ENCODE results near the gene IL17RA.

Gene IL17RA

GRCh38 chr22:17158568-17159503 lies 74.0 kb downstream of the IL17RA start, which contains the start of gene HDHD5:
HDHD5 (minus strand) TSS chr22:17159277; CDS start chr22:17159251, 26 bp downstream.
- peak; percentile 50 to 87 for DNase-seq

- DNase-seq: peak in 1 of 2 experiments; percentile 30
Measured at GRCh38 chr22:17159504-17159951, 74.7 kb downstream of the IL17RA start.

- no peak for DNase-seq
Measured at GRCh38 chr22:17161991-17162390, 77.2 kb downstream of the IL17RA start.

GRCh38 chr22:17162731-17163130 lies 77.9 kb downstream of the IL17RA start:
- no peak for DNase-seq

- no peak for DNase-seq
Measured at GRCh38 chr22:17164392-17165024, 79.7 kb downstream of the IL17RA start.

All from NCI-H526 (cell line).